GM23338 (cell line): ENCODE data around the gene KHSRP. TPM values are rescaled to one million over a fixed set of nuclear protein-coding genes. Genes with fewer than 3 reads are reported as not detected.
"Not testable (repeated sequence)": the region's sequence is repeated elsewhere in the genome, so short reads cannot be mapped to it uniquely, and the experiment has no call there.

Experiments used
- ATAC-seq: fragments of 200-7000 bp; cut with Tn5 transposase; 3 replicates; pipeline ENCODE4 v1.9.1; 2020
- DNase-seq: peaks from one replicate; pipeline ENCODE4 v3.0.0-alpha.2; 2015; ENCODE audit warnings: low spot score
- H2AFZ ChIP-seq: fragments of 200-600 bp; sonication (generic); 2 replicates; pipeline ENCODE4 v1.8.0; 2016; ENCODE audit warnings: antibody characterized with exemption, mild to moderate bottlenecking, moderate library complexity
- H3F3A ChIP-seq: fragments of 200-600 bp; sonication (generic); replicated peaks from 2 replicates; pipeline ENCODE4 v1.8.0; 2017; ENCODE audit warnings: antibody characterized with exemption, mixed run types, low read depth
- H3K27ac ChIP-seq: fragments of 200-600 bp; sonication (generic); 2 replicates; pipeline ENCODE4 v1.6.1; 2016; ENCODE audit warnings: low read depth
- H3K27me3 ChIP-seq: fragments of 200-600 bp; sonication (generic); 2 replicates; pipeline ENCODE4 v1.8.0; 2016; ENCODE audit warnings: mild to moderate bottlenecking, mixed run types, moderate library complexity; ENCODE audit not compliant: insufficient read depth
- H3K36me3 ChIP-seq: fragments of 200-600 bp; sonication (generic); 2 replicates; pipeline ENCODE4 v1.8.0; 2016; ENCODE audit warnings: mild to moderate bottlenecking; ENCODE audit not compliant: insufficient read depth
- H3K4me1 ChIP-seq: fragments of 200-600 bp; sonication (generic); 2 replicates; pipeline ENCODE4 v1.8.0; 2016; ENCODE audit warnings: mild to moderate bottlenecking, moderate library complexity; ENCODE audit not compliant: insufficient read depth
- H3K4me2 ChIP-seq: fragments of 200-600 bp; sonication (generic); 2 replicates; pipeline ENCODE4 v1.7.1; 2017; ENCODE audit warnings: mixed run types
- H3K4me3 ChIP-seq: fragments of 200-600 bp; sonication (generic); 2 replicates; pipeline ENCODE4 v1.6.1; 2016; ENCODE audit warnings: mixed run types
- H3K79me2 ChIP-seq: fragments of 200-600 bp; sonication (generic); replicated peaks from 2 replicates; pipeline ENCODE4 v1.8.0; 2017; ENCODE audit warnings: mild to moderate bottlenecking; ENCODE audit not compliant: insufficient read depth
- H3K9me2 ChIP-seq: fragments of 200-600 bp; sonication (generic); 2 replicates; pipeline ENCODE4 v1.8.0; 2017; ENCODE audit not compliant: insufficient read depth
- H4K20me1 ChIP-seq: fragments of 200-600 bp; sonication (generic); replicated peaks from 2 replicates; pipeline ENCODE4 v1.8.0; 2017; ENCODE audit warnings: mild to moderate bottlenecking; ENCODE audit not compliant: insufficient read depth
- H3K27ac Mint-ChIP-seq: 2 replicates; pipeline ENCODE4 v1.8.0; 2020; ENCODE audit warnings: inconsistent platforms, mild to moderate bottlenecking, moderate library complexity, mixed read lengths
- H3K27me3 Mint-ChIP-seq: 3 replicates; pipeline ENCODE4 v1.8.0; 2022; ENCODE audit warnings: low read depth, mild to moderate bottlenecking, moderate library complexity, mixed read lengths, inconsistent platforms; ENCODE audit not compliant: insufficient read depth, poor library complexity
- H3K36me3 Mint-ChIP-seq: 3 replicates; pipeline ENCODE4 v1.8.0; 2021; ENCODE audit warnings: low read depth, mild to moderate bottlenecking, inconsistent platforms, moderate library complexity, mixed read lengths
- H3K4me1 Mint-ChIP-seq: 3 replicates; pipeline ENCODE4 v1.8.0; 2020; ENCODE audit warnings: mild to moderate bottlenecking, inconsistent platforms, mixed read lengths
- H3K4me3 Mint-ChIP-seq: 3 replicates; pipeline ENCODE4 v1.8.0; 2021; ENCODE audit warnings: moderate library complexity, mild to moderate bottlenecking, inconsistent platforms, mixed read lengths
- H3K9me3 Mint-ChIP-seq: 3 replicates; pipeline ENCODE4 v1.8.0; 2020; ENCODE audit warnings: moderate library complexity, mild to moderate bottlenecking, inconsistent platforms, mixed read lengths
- EZH2 ChIP-seq: fragments of 200-600 bp; sonication (generic); IDR thresholded peaks from one replicate; pipeline ENCODE4 v1.8.0; 2017; ENCODE audit warnings: antibody characterized with exemption, mild to moderate bottlenecking, low read depth; ENCODE audit not compliant: unreplicated experiment
- EZH2phosphoT487 ChIP-seq: fragments of 200-600 bp; sonication (generic); IDR thresholded peaks from one replicate; pipeline ENCODE4 v1.8.1; 2018; ENCODE audit warnings: antibody characterized with exemption; ENCODE audit not compliant: unreplicated experiment
- POLR2AphosphoS5 ChIP-seq: IDR thresholded peaks from 2 replicates; pipeline ENCODE4 v1.6.1; 2016; ENCODE audit warnings: antibody characterized with exemption, low read depth
- ZNF114 ChIP-seq: fragments of 250-450 bp; sonication (Bioruptor Pico); IDR thresholded peaks from 2 replicates; pipeline ENCODE4 v1.5.0; 2020; ENCODE audit warnings: mild to moderate bottlenecking, moderate library complexity
- polyA plus RNA-seq: library from polyadenylated mRNA; unstranded; fragments of >200 nt; fragmentation: Nextera tagmentation; extraction: Ambion mirVana; gene quantifications from 2 replicates; pipeline ENCODE4 v1.2.1, GENCODE V29; 2016
- total RNA-seq: library from RNA; depleted of rRNA; stranded (reverse); fragments of >200 nt; shearing (Covaris generic); gene quantifications from 2 replicates; pipeline ENCODE4 v1.2.3, GENCODE V29; 2014
- TF ChIP-seq, protein P1 (sequence below): fragments of 250-450 bp; sonication (Bioruptor Pico); IDR thresholded peaks from 2 replicates; pipeline ENCODE4 v1.5.0; 2020; ENCODE audit warnings: mild to moderate bottlenecking, moderate library complexity
- TF ChIP-seq, protein P2 (sequence below): IDR thresholded peaks from one replicate; pipeline ENCODE4 v1.6.1; 2018; ENCODE audit warnings: antibody characterized with exemption; ENCODE audit not compliant: unreplicated experiment
- TF ChIP-seq, protein P3 (sequence below), 2 experiments: fragments of 200-600 bp in 1 of 2; sonication (generic) in 1 of 2; conservative IDR thresholded peaks; 2 replicates each; pipeline versions ENCODE4 v1.5.1 to v1.6.1; 2016 to 2017; ENCODE audit warnings: antibody characterized with exemption in 2 of 2, low read depth in 2 of 2, mild to moderate bottlenecking in 2 of 2, moderate library complexity in 1 of 2

Gene KHSRP
- total and polyA plus RNA-seq, 2 experiments from 2014 or later = 129 to 359 TPM

DNA sequence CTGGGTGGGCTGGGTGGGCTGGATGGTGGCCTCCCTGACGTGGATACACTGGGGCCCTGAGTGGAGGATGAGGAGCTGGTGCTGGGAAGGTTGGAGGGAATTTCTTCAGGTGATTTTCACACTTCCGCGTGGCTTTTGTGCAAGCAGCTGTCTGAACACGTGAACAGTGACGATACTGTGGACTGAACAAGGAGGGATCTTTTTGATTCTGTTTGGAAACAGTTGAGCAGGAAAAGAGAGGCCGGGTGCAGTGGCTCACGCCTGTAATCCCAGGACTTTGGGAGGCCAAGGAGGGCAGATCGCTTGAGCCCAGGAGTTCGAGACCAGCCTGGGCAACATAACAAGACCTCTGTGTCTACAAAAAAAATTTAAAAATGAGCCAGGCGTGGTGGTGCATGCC, 22.6 kb downstream of the KHSRP start (continued):
- TF ChIP-seq, protein P1, sequence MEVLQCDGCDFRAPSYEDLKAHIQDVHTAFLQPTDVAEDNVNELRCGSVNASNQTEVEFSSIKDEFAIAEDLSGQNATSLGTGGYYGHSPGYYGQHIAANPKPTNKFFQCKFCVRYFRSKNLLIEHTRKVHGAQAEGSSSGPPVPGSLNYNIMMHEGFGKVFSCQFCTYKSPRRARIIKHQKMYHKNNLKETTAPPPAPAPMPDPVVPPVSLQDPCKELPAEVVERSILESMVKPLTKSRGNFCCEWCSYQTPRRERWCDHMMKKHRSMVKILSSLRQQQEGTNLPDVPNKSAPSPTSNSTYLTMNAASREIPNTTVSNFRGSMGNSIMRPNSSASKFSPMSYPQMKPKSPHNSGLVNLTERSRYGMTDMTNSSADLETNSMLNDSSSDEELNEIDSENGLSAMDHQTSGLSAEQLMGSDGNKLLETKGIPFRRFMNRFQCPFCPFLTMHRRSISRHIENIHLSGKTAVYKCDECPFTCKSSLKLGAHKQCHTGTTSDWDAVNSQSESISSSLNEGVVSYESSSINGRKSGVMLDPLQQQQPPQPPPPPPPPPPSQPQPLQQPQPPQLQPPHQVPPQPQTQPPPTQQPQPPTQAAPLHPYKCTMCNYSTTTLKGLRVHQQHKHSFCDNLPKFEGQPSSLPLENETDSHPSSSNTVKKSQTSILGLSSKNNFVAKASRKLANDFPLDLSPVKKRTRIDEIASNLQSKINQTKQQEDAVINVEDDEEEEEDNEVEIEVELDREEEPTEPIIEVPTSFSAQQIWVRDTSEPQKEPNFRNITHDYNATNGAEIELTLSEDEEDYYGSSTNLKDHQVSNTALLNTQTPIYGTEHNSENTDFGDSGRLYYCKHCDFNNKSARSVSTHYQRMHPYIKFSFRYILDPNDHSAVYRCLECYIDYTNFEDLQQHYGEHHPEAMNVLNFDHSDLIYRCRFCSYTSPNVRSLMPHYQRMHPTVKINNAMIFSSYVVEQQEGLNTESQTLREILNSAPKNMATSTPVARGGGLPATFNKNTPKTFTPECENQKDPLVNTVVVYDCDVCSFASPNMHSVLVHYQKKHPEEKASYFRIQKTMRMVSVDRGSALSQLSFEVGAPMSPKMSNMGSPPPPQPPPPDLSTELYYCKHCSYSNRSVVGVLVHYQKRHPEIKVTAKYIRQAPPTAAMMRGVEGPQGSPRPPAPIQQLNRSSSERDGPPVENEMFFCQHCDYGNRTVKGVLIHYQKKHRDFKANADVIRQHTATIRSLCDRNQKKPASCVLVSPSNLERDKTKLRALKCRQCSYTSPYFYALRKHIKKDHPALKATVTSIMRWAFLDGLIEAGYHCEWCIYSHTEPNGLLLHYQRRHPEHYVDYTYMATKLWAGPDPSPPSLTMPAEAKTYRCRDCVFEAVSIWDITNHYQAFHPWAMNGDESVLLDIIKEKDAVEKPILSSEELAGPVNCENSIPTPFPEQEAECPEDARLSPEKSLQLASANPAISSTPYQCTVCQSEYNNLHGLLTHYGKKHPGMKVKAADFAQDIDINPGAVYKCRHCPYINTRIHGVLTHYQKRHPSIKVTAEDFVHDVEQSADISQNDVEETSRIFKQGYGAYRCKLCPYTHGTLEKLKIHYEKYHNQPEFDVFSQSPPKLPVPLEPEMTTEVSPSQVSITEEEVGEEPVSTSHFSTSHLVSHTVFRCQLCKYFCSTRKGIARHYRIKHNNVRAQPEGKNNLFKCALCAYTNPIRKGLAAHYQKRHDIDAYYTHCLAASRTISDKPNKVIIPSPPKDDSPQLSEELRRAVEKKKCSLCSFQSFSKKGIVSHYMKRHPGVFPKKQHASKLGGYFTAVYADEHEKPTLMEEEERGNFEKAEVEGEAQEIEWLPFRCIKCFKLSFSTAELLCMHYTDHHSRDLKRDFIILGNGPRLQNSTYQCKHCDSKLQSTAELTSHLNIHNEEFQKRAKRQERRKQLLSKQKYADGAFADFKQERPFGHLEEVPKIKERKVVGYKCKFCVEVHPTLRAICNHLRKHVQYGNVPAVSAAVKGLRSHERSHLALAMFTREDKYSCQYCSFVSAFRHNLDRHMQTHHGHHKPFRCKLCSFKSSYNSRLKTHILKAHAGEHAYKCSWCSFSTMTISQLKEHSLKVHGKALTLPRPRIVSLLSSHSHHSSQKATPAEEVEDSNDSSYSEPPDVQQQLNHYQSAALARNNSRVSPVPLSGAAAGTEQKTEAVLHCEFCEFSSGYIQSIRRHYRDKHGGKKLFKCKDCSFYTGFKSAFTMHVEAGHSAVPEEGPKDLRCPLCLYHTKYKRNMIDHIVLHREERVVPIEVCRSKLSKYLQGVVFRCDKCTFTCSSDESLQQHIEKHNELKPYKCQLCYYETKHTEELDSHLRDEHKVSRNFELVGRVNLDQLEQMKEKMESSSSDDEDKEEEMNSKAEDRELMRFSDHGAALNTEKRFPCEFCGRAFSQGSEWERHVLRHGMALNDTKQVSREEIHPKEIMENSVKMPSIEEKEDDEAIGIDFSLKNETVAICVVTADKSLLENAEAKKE = no peak
- TF ChIP-seq POLR2AphosphoS5 = no peak

DNA sequence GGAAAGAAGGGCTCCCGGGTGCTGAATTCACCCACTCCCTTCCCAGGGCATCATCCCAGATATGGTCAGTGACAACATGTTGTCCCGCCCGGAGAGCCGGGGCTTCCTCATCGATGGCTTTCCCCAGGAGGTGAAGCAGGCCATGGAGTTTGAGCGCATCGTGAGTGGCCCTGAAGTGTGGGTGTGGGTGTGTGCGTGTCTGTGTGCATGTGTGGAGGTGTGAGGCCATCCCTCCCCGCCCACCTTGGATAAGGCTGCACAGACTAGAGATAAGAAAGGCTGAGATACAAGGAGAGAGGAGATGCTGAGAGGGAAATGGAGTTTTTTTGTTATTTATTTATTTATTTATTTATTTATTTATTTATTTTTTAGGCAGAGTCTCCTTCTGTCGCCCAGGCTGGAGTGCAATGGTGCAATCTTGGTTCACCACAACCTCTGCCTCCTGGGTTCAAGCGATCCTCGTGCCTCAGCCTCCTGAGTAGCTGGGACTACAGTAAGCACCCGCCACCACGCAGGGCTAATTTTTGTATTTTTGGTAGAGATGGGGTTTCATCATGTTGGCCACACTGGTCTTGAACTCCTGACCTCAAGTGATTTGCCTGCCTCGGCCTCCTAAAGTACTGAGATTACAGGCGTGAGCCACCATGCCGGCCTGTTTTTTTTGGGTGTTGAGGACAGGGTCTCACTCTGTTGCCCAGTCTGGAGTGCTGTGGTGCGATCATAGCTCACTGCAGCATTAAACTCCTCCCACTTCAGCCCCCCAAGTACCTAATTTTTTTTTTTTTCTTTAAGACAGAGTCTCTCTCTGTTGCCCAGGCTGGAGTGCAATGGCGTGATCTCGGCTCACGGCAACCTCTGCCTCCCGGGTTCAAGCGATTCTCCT, 24.3 kb downstream of the KHSRP start:
- ATAC-seq, H3K9me2 ChIP-seq, H3K27ac Mint-ChIP-seq, H3K4me1 Mint-ChIP-seq, H2AFZ ChIP-seq, H4K20me1 ChIP-seq, H3K27me3 ChIP-seq, H3K4me1 ChIP-seq, H3K27ac ChIP-seq, DNase-seq, H3K4me2 ChIP-seq, H3K27me3 Mint-ChIP-seq, H3K9me3 Mint-ChIP-seq, H3K79me2 ChIP-seq, H3K4me3 Mint-ChIP-seq, H3K36me3 ChIP-seq, H3K36me3 Mint-ChIP-seq, H3F3A ChIP-seq, H3K4me3 ChIP-seq: not testable (repeated sequence)

DNA sequence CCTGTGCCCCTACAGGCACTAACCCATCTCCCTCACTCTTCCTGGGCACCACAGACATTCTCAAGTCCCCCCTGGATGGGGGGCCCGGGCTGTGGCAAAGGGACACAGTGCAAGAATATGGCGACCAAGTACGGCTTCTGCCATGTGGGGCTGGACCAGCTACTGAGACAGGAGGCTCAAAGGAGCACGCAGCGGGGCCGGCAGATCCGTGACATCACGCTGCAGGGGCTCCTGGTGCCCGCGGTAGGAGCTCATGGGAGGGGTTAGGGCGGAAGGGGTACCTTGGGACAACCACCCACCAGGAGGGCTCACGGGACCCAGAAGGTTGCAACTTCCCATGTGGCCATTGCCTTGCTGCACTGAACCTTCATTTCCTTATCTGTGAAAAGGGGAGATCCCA, 28.3 kb downstream of the KHSRP start:
- Mint-ChIP-seq H3K9me3 (no peaks in the 10 kb centered on the region; the same call in 2 of the 3 replicates), H3K4me3 (no peak overlapping the region), H3K36me3 (peaks cover 2% of the 10 kb centered on the region; the same call in 1 of the 3 replicates), H3K27me3 (peaks cover 11% of the 10 kb centered on the region), H3K27ac (no peak overlapping the region), H3K4me1 (peaks cover 18% of the 10 kb centered on the region)
- Histone ChIP-seq H3K36me3 (peaks cover under 1% of the 10 kb centered on the region; the same call in 1 of the 2 replicates), H3K4me2 (no peak overlapping the region), H3K27me3 (no peaks in the 10 kb centered on the region), H3K9me2 (no peaks in the 10 kb centered on the region), H3F3A (peaks cover 4% of the 10 kb centered on the region; the same call in 1 of the 2 replicates), H3K4me1 (peaks cover 7% of the 10 kb centered on the region; the same call in 1 of the 2 replicates), H3K4me3 (no peak overlapping the region), H3K79me2 (peaks cover 14% of the 10 kb centered on the region), H4K20me1 (no peaks in the 10 kb centered on the region), H3K27ac (no peak overlapping the region), H2AFZ (no peak overlapping the region)
- ATAC-seq (no peak), DNase-seq (no peak)
- no peak for TF ChIP-seq ZNF114 (CRISPR knock-in tag)
- no peak for TF ChIP-seq EZH2
- TF ChIP-seq, protein P2, sequence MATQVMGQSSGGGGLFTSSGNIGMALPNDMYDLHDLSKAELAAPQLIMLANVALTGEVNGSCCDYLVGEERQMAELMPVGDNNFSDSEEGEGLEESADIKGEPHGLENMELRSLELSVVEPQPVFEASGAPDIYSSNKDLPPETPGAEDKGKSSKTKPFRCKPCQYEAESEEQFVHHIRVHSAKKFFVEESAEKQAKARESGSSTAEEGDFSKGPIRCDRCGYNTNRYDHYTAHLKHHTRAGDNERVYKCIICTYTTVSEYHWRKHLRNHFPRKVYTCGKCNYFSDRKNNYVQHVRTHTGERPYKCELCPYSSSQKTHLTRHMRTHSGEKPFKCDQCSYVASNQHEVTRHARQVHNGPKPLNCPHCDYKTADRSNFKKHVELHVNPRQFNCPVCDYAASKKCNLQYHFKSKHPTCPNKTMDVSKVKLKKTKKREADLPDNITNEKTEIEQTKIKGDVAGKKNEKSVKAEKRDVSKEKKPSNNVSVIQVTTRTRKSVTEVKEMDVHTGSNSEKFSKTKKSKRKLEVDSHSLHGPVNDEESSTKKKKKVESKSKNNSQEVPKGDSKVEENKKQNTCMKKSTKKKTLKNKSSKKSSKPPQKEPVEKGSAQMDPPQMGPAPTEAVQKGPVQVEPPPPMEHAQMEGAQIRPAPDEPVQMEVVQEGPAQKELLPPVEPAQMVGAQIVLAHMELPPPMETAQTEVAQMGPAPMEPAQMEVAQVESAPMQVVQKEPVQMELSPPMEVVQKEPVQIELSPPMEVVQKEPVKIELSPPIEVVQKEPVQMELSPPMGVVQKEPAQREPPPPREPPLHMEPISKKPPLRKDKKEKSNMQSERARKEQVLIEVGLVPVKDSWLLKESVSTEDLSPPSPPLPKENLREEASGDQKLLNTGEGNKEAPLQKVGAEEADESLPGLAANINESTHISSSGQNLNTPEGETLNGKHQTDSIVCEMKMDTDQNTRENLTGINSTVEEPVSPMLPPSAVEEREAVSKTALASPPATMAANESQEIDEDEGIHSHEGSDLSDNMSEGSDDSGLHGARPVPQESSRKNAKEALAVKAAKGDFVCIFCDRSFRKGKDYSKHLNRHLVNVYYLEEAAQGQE = no peak
- no peak for TF ChIP-seq EZH2phosphoT487
- TF ChIP-seq, protein P3, sequence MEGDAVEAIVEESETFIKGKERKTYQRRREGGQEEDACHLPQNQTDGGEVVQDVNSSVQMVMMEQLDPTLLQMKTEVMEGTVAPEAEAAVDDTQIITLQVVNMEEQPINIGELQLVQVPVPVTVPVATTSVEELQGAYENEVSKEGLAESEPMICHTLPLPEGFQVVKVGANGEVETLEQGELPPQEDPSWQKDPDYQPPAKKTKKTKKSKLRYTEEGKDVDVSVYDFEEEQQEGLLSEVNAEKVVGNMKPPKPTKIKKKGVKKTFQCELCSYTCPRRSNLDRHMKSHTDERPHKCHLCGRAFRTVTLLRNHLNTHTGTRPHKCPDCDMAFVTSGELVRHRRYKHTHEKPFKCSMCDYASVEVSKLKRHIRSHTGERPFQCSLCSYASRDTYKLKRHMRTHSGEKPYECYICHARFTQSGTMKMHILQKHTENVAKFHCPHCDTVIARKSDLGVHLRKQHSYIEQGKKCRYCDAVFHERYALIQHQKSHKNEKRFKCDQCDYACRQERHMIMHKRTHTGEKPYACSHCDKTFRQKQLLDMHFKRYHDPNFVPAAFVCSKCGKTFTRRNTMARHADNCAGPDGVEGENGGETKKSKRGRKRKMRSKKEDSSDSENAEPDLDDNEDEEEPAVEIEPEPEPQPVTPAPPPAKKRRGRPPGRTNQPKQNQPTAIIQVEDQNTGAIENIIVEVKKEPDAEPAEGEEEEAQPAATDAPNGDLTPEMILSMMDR (conservative IDR thresholded peaks at IDR 0.05; ENCODE audit: low read depth in 2 of 2) = no peak
